Measurements from ENCODE around the gene IL12B. TPM values are rescaled to one million over a fixed set of nuclear protein-coding genes. Genes with fewer than 3 reads are reported as not detected.
"Not testable (repeated sequence)": the region's sequence is repeated elsewhere in the genome, so short reads cannot be mapped to it uniquely, and the experiment has no call there.

The IL12B gene
- total and polyA plus RNA-seq, 5 donors from 2014 or later: not detected

DNA sequence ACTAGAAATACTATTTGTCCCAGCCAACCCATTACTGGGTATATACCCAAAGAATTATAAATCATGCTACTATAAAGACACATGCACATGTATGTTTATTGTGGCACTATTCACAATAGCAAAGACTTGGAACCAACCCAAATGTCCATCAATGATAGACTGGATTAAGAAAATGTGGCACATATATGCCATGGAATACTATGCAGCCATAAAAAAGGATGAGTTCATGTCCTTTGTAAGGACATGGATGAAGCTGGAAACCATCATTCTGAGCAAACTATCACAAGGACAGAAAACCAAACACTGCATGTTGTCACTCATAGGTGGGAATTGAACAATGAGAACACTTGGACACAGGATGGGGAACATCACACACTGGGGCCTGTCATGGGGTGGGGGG, 20.4 kb upstream of the IL12B start:
- H3K27ac Mint-ChIP-seq; H3K36me3 Mint-ChIP-seq; H3K36me3 ChIP-seq (ENCODE audit: control insufficient read depth, insufficient read depth, low read length); H3K27ac ChIP-seq (ENCODE audit: insufficient read depth, low read length, poor library complexity, severe bottlenecking); H3K4me3 Mint-ChIP-seq; H3K4me3 ChIP-seq (ENCODE audit: low read depth, low read length); H3K4me1 ChIP-seq (ENCODE audit: control insufficient read depth, insufficient read depth, low read length, poor library complexity, severe bottlenecking); DNase-seq; H3K9me3 ChIP-seq (ENCODE audit: control insufficient read depth in 2 of 2, low read length in 2 of 2); H3K4me1 Mint-ChIP-seq; H3K9me3 Mint-ChIP-seq; ATAC-seq (ENCODE audit: low read depth in 2 of 2): not testable (repeated sequence)
- H3K27me3 ChIP-seq (ENCODE audit: control insufficient read depth, insufficient read depth, low read length): peaks cover 17% of the 10 kb centered on the region
- H3K27me3 Mint-ChIP-seq: peaks cover 45% of the 10 kb centered on the region

DNA sequence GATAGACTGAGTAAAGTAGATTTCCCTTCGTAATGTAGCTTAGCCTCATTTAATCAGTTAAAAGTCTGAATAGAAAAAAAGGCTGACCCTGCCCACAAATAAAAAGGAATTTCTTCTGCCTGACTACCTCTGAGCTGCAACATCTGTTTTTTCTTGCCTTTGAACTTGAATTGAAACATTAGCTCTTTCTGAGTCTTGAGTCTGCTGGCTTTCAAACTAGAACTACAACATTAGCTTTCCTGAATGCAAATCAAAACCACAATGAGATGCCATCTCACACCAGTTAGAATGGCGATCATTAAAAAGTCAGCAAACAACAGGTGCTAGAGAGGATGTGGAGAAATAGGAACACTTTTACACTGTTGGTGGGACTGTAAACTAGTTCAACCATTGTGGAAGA, 19.9 kb upstream of the IL12B start:
- not testable (repeated sequence) for H3K36me3 Mint-ChIP-seq; H3K4me1 ChIP-seq (ENCODE audit: control insufficient read depth, insufficient read depth, low read length, poor library complexity, severe bottlenecking); H3K9me3 ChIP-seq (ENCODE audit: control insufficient read depth in 2 of 2, low read length in 2 of 2); H3K27ac ChIP-seq (ENCODE audit: insufficient read depth, low read length, poor library complexity, severe bottlenecking); DNase-seq; ATAC-seq (ENCODE audit: low read depth in 2 of 2); H3K4me3 ChIP-seq (ENCODE audit: low read depth, low read length); H3K4me1 Mint-ChIP-seq; H3K36me3 ChIP-seq (ENCODE audit: control insufficient read depth, insufficient read depth, low read length); H3K9me3 Mint-ChIP-seq; H3K27ac Mint-ChIP-seq; H3K4me3 Mint-ChIP-seq
- H3K27me3 Mint-ChIP-seq: peaks cover 46% of the 10 kb centered on the region
- peaks cover 17% of the 10 kb centered on the region for H3K27me3 ChIP-seq (ENCODE audit: control insufficient read depth, insufficient read depth, low read length)

DNA sequence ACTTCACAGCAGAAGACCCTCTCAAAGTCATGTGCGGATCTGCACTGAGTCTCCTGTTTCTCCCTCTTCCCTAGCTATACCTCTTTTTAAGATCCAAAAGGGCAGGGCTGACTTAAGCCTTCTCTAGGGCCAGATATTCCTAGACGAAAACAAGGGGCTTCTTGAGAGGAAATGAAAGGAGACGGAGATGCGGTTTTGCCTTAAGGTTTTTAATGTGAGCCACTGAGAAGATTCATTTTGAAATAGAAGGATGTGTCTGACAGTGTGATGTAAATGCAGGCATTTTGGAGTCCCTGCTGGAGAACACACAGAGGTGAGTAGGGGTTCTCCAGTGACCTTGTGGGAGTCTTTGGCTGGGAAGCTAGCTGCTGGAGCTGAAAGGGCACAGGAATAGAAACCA, 15.6 kb upstream of the IL12B start:
- Mint-ChIP-seq H3K4me3 (no peak overlapping the region), H3K9me3 (peaks cover 0 to 7% (median 0%) of the 10 kb centered on the region in 7 donors), H3K27me3 (peaks cover 25% of the 10 kb centered on the region), H3K4me1 (peaks cover 3 to 15% (median 8%) of the 10 kb centered on the region in 4 donors), H3K27ac (peak overlapping the region in 1 of 3 donors; percentile 28), H3K36me3 (peaks cover 3% of the 10 kb centered on the region)
- DNase-seq: no peak
- H3K4me1 ChIP-seq (ENCODE audit: control insufficient read depth, insufficient read depth, low read length, poor library complexity, severe bottlenecking): no peaks in the 10 kb centered on the region
- ATAC-seq (ENCODE audit: low read depth in 2 of 2): no peak
- no peaks in the 10 kb centered on the region for H3K36me3 ChIP-seq (ENCODE audit: control insufficient read depth, insufficient read depth, low read length)
- H3K9me3 ChIP-seq (ENCODE audit: control insufficient read depth in 2 of 2, low read length in 2 of 2): no peaks in the 10 kb centered on the region
- H3K27me3 ChIP-seq (ENCODE audit: control insufficient read depth, insufficient read depth, low read length): peaks cover 8% of the 10 kb centered on the region
- H3K4me3 ChIP-seq (ENCODE audit: low read depth, low read length): no peak overlapping the region
- H3K27ac ChIP-seq (ENCODE audit: insufficient read depth, low read length, poor library complexity, severe bottlenecking): no peak overlapping the region

DNA sequence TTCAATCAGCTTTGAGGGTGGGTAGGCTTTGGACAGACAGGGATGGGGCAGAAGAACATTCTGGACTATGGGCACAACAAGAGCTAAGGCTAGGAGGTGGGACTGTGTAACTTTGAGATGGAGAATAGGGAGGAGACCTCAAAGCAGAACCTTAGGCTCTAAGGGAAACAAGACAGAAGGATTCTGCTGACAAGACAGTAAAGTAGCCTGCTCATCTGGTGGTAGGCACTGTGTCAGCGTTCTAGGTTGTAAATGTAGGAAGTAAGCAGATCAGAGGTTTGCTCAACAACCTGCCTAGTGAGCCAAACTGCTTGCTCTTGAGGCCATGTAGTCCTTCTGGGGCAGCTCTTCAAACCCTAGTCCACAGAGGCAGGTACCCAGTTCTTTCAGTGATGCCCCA, 15.0 kb upstream of the IL12B start:
- peak in 1 of 3 donors; percentile 17 for DNase-seq
- peaks cover 3% of the 10 kb centered on the region for H3K36me3 Mint-ChIP-seq

DNA sequence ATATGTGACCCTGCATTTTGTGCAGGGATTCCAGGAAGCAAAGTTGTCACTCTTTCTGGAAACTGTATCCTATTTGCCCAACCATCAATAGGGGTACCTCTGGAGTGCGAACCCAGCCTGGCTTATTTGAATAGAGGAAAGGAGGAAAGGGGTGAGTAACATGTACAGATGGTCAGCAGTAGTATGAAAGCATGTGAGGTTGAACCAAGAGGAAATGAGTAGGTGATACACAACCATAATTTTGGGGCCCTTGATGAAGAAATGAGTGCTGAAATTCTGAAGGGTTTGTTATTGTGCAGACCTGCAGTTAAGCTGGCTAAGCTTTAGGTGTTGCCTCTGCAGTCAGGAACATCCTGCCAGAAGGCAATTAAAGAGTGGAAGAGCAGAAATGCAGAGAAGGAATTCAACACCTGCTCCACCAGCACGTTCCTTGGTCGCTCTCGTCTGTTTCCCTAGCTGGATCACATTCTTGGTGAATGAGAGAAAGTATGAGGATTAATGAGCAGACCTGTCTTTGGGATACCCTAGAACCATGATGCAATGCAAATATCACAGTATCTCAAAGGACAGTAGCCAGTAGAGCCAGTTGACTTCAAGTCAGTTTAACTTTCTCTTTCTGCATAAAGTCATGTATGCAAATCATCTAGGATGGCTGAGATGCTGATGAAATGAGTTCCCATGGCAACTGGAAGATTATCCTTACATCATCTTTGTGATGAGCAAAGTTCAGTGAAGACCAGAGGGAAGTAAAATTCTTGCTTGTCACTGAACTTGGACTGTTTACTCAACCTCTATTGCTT, 13.2 kb upstream of the IL12B start:
- ATAC-seq (ENCODE audit: low read depth in 2 of 2): no peak
- no peak overlapping the region for H3K4me3 Mint-ChIP-seq
- Histone ChIP-seq H3K9me3 (ENCODE audit: control insufficient read depth in 2 of 2, low read length in 2 of 2) (no peaks in the 10 kb centered on the region), H3K4me3 (ENCODE audit: low read depth, low read length) (no peak overlapping the region), H3K27ac (ENCODE audit: insufficient read depth, low read length, poor library complexity, severe bottlenecking) (no peak overlapping the region), H3K36me3 (ENCODE audit: control insufficient read depth, insufficient read depth, low read length) (no peaks in the 10 kb centered on the region), H3K27me3 (ENCODE audit: control insufficient read depth, insufficient read depth, low read length) (peaks cover 5% of the 10 kb centered on the region), H3K4me1 (ENCODE audit: control insufficient read depth, insufficient read depth, low read length, poor library complexity, severe bottlenecking) (peaks cover 2% of the 10 kb centered on the region)
- peaks cover 6 to 32% (median 14%) of the 10 kb centered on the region in 4 donors for H3K4me1 Mint-ChIP-seq
- peaks cover 3% of the 10 kb centered on the region for H3K36me3 Mint-ChIP-seq
- peaks cover 10% of the 10 kb centered on the region for H3K27me3 Mint-ChIP-seq
- DNase-seq: no peak
- H3K9me3 Mint-ChIP-seq: peaks cover 0 to 7% (median 0%) of the 10 kb centered on the region in 7 donors
- no peak overlapping the region for H3K27ac Mint-ChIP-seq

More for the DNA sequence above, 15.0 kb upstream of the IL12B start:
- H3K4me1 ChIP-seq (ENCODE audit: control insufficient read depth, insufficient read depth, low read length, poor library complexity, severe bottlenecking): no peaks in the 10 kb centered on the region
- H3K9me3 ChIP-seq (ENCODE audit: control insufficient read depth in 2 of 2, low read length in 2 of 2): no peaks in the 10 kb centered on the region
- no peak overlapping the region for H3K4me3 ChIP-seq (ENCODE audit: low read depth, low read length)
- no peaks in the 10 kb centered on the region for H3K36me3 ChIP-seq (ENCODE audit: control insufficient read depth, insufficient read depth, low read length)
- H3K4me3 Mint-ChIP-seq: no peak overlapping the region
- peak overlapping the region in 1 of 3 donors; percentile 28 for H3K27ac Mint-ChIP-seq
- peaks cover 0 to 7% (median 0%) of the 10 kb centered on the region in 7 donors for H3K9me3 Mint-ChIP-seq
- peaks cover 5 to 20% (median 11%) of the 10 kb centered on the region in 4 donors for H3K4me1 Mint-ChIP-seq
- H3K27me3 Mint-ChIP-seq: peaks cover 20% of the 10 kb centered on the region
- H3K27ac ChIP-seq (ENCODE audit: insufficient read depth, low read length, poor library complexity, severe bottlenecking): no peak overlapping the region
- no peak for ATAC-seq (ENCODE audit: low read depth in 2 of 2)
- peaks cover 8% of the 10 kb centered on the region for H3K27me3 ChIP-seq (ENCODE audit: control insufficient read depth, insufficient read depth, low read length)

DNA sequence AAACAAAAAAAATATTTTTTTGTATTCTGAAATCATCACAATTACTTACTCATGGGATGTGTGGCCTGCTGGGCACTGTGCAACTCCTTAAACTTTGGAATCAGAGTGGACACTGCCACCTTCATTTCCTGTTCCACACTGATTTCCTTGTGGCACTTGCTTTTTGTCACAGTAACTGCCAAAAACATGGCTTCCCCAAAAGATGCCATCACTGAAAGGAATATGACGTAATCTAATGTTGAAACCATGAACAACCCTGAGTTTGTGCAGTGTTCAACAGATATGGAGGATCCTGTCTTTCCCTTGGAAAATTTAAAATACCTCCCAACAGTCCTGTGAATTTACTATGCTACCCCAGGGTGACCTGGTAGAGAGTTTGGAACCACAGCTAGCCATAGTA, 12.6 kb upstream of the IL12B start:
- Mint-ChIP-seq H3K4me1 (peaks cover 12 to 38% (median 20%) of the 10 kb centered on the region in 4 donors), H3K4me3 (no peak overlapping the region), H3K9me3 (peaks cover 0 to 7% (median under 1%) of the 10 kb centered on the region in 7 donors), H3K36me3 (peaks cover 3% of the 10 kb centered on the region), H3K27ac (no peak overlapping the region), H3K27me3 (peaks cover 10% of the 10 kb centered on the region)
- H3K36me3 ChIP-seq (ENCODE audit: control insufficient read depth, insufficient read depth, low read length): no peaks in the 10 kb centered on the region
- H3K9me3 ChIP-seq (ENCODE audit: control insufficient read depth in 2 of 2, low read length in 2 of 2): no peaks in the 10 kb centered on the region
- peaks cover 4% of the 10 kb centered on the region for H3K27me3 ChIP-seq (ENCODE audit: control insufficient read depth, insufficient read depth, low read length)
- ATAC-seq (ENCODE audit: low read depth in 2 of 2) (no peak), DNase-seq (no peak)
- no peak overlapping the region for H3K4me3 ChIP-seq (ENCODE audit: low read depth, low read length)
- H3K4me1 ChIP-seq (ENCODE audit: control insufficient read depth, insufficient read depth, low read length, poor library complexity, severe bottlenecking): peaks cover 8% of the 10 kb centered on the region
- H3K27ac ChIP-seq (ENCODE audit: insufficient read depth, low read length, poor library complexity, severe bottlenecking): no peak overlapping the region

DNA sequence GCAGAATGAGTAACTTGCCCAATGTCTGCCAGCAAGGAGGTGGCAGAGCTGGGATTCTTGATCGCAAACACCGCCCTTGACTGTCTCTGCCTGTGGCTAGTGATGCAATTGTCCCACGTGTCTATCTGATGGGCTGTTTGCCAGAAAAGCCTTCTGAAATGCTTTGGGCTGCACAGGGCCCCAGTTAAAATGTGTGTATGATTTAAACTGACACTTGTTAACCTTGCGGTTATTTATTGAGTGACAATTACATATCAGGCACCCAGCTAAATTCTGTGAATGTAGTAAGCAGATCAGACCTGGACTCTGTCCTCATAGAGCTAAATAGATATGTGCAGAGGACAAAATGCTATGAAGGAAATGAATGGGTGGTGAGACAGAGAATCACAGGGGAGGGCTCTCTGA, 11.6 kb upstream of the IL12B start:
- Mint-ChIP-seq H3K27me3 (peaks cover 10% of the 10 kb centered on the region), H3K4me3 (peak overlapping the region in 1 of 4 donors; percentile 0)

DNA sequence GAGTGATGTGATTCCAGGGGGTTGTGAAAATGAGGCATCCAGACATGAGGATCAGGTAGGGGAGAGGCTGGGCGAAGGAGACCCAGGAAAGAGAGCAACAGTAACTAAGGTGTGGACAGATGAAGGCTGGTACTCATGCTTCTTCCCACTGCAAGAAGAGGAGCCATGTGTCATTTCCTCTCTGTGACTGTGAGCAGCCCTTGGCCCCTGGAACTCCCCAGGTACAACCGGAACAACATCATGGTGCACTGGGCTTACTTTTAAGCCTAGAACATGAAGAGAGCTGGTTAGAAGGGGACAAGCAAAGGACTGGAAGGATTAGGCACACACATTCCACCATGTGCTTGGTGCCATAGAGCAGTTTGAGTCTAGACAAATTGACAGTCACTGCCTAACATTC, 10.9 kb upstream of the IL12B start:
- H3K27me3 Mint-ChIP-seq: peaks cover 10% of the 10 kb centered on the region
- H3K36me3 Mint-ChIP-seq: peaks cover 3% of the 10 kb centered on the region
- H3K9me3 Mint-ChIP-seq: peaks cover 0 to 7% (median 4%) of the 10 kb centered on the region in 7 donors
- H3K36me3 ChIP-seq (ENCODE audit: control insufficient read depth, insufficient read depth, low read length): no peaks in the 10 kb centered on the region
- no peak overlapping the region for H3K4me3 Mint-ChIP-seq
- H3K27me3 ChIP-seq (ENCODE audit: control insufficient read depth, insufficient read depth, low read length): no peaks in the 10 kb centered on the region
- no peak overlapping the region for H3K4me3 ChIP-seq (ENCODE audit: low read depth, low read length)
- DNase-seq (no peak), ATAC-seq (ENCODE audit: low read depth in 2 of 2) (no peak)
- no peak overlapping the region for H3K27ac ChIP-seq (ENCODE audit: insufficient read depth, low read length, poor library complexity, severe bottlenecking)
- peak overlapping the region in 2 of 3 donors; percentile 33 to 55 for H3K27ac Mint-ChIP-seq
- no peaks in the 10 kb centered on the region for H3K9me3 ChIP-seq (ENCODE audit: control insufficient read depth in 2 of 2, low read length in 2 of 2)
- H3K4me1 Mint-ChIP-seq: peaks cover 26 to 55% (median 36%) of the 10 kb centered on the region in 4 donors
- peaks cover 18% of the 10 kb centered on the region for H3K4me1 ChIP-seq (ENCODE audit: control insufficient read depth, insufficient read depth, low read length, poor library complexity, severe bottlenecking)

More for the DNA sequence above, 11.6 kb upstream of the IL12B start:
- Mint-ChIP-seq H3K4me1 (peaks cover 21 to 48% (median 30%) of the 10 kb centered on the region in 4 donors), H3K9me3 (peaks cover 0 to 7% (median 4%) of the 10 kb centered on the region in 7 donors), H3K27ac (peak overlapping the region; percentile 32 to 76 (median 63)), H3K36me3 (peaks cover 3% of the 10 kb centered on the region)
- Histone ChIP-seq H3K9me3 (ENCODE audit: control insufficient read depth in 2 of 2, low read length in 2 of 2) (no peaks in the 10 kb centered on the region), H3K4me3 (ENCODE audit: low read depth, low read length) (no peak overlapping the region), H3K27me3 (ENCODE audit: control insufficient read depth, insufficient read depth, low read length) (no peaks in the 10 kb centered on the region), H3K36me3 (ENCODE audit: control insufficient read depth, insufficient read depth, low read length) (no peaks in the 10 kb centered on the region), H3K27ac (ENCODE audit: insufficient read depth, low read length, poor library complexity, severe bottlenecking) (no peak overlapping the region), H3K4me1 (ENCODE audit: control insufficient read depth, insufficient read depth, low read length, poor library complexity, severe bottlenecking) (peaks cover 17% of the 10 kb centered on the region)
- peak in 1 of 2 donors; percentile 44 for ATAC-seq (ENCODE audit: low read depth in 2 of 2)
- DNase-seq: peak in 2 of 3 donors; percentile 22 to 30

All from CD4-positive, CD25-positive, alpha-beta regulatory T cell (primary cell).